Caco-2 (cell line): Measurements from ENCODE around the gene OR11A1. TPM values are rescaled to one million over a fixed set of nuclear protein-coding genes. Genes with fewer than 3 reads are reported as not detected.

Experiments
- BruUV-seq: library from RNA; stranded (reverse); fragments of 400-500 nt; replicated peaks from 2 replicates; lab custom pipeline; 2021; lab: Mats Ljungman, UMichigan
- CTCF ChIA-PET: fragments of 300-600 bp; sonication (Branson Sonifier 250); formaldehyde crosslinking; loops from one replicate; lab custom pipeline; 2022; ENCODE audit warnings: antibody characterized with exemption; lab: Charles Lee
- POLR2A ChIA-PET: fragments of 300-600 bp; sonication (Branson Sonifier 250); formaldehyde crosslinking; loops from one replicate; lab custom pipeline; 2022; ENCODE audit warnings: antibody characterized with exemption; lab: Charles Lee
- DNase-seq, 2 experiments: peaks; one replicate each; pipeline versions ENCODE4 v3.0.0 to v3.0.0-alpha.2; 2020 to 2022
- H3K27me3 ChIP-seq: replicated peaks from 2 replicates; pipeline ENCODE4 v1.6.0; 2011; ENCODE audit warnings: low read length; ENCODE audit not compliant: control insufficient read depth, insufficient read depth
- H3K36me3 ChIP-seq: 2 replicates; pipeline ENCODE4 v1.5.1; 2011; ENCODE audit warnings: low read length; ENCODE audit not compliant: control insufficient read depth, insufficient read depth
- H3K4me1 ChIP-seq: fragments of 250-450 bp; sonication (Bioruptor Pico); 2 replicates; pipeline ENCODE4 v1.5.1; 2020; ENCODE audit warnings: mild to moderate bottlenecking
- H3K4me3 ChIP-seq: 2 replicates; pipeline ENCODE4 v1.5.1; 2011; ENCODE audit warnings: low read depth, mild to moderate bottlenecking, control low read depth, low read length
- H3K9me3 ChIP-seq: fragments of 250-450 bp; sonication (Bioruptor Pico); 2 replicates; pipeline ENCODE4 v1.5.1; 2020; ENCODE audit warnings: mild to moderate bottlenecking, moderate library complexity
- H3K27ac Mint-ChIP-seq: one replicate; pipeline ENCODE4 v1.8.0; 2022; ENCODE audit warnings: mixed read lengths; ENCODE audit not compliant: unreplicated experiment
- H3K27me3 Mint-ChIP-seq: one replicate; pipeline ENCODE4 v1.8.0; 2022; ENCODE audit warnings: mixed read lengths; ENCODE audit not compliant: insufficient read depth, unreplicated experiment
- H3K36me3 Mint-ChIP-seq: one replicate; pipeline ENCODE4 v1.8.0; 2022; ENCODE audit warnings: mild to moderate bottlenecking, mixed read lengths; ENCODE audit not compliant: insufficient read depth, unreplicated experiment
- H3K4me1 Mint-ChIP-seq: one replicate; pipeline ENCODE4 v1.8.0; 2022; ENCODE audit warnings: low read depth, mixed read lengths; ENCODE audit not compliant: unreplicated experiment
- H3K4me3 Mint-ChIP-seq: one replicate; pipeline ENCODE4 v1.8.0; 2022; ENCODE audit warnings: mild to moderate bottlenecking, moderate library complexity, mixed read lengths; ENCODE audit not compliant: unreplicated experiment
- H3K9me3 Mint-ChIP-seq: one replicate; pipeline ENCODE4 v1.8.0; 2022; ENCODE audit warnings: mixed read lengths; ENCODE audit not compliant: unreplicated experiment
- CTCF ChIP-seq, 2 experiments: fragments of 200-600 bp in 1 of 2; IDR thresholded peaks; 1 replicate in 1 of 2; 2 replicates in 1 of 2; pipeline versions ENCODE4 v1.5.1 to v1.8.0; 2011 to 2022; ENCODE audit warnings: antibody characterized with exemption in 1 of 2, control low read depth in 1 of 2, inconsistent platforms in 1 of 2, low read depth in 1 of 2, low read length in 1 of 2, mild to moderate bottlenecking in 1 of 2, moderate library complexity in 1 of 2; ENCODE audit not compliant: insufficient read depth in 1 of 2, severe bottlenecking in 1 of 2, unreplicated experiment in 1 of 2
- intact Hi-C: fragments of 100-400 bp; cut with micrococcal nuclease; formaldehyde crosslinking; loops from one replicate; pipeline ENCODE4 v1.10.0; 2022; ENCODE audit not compliant: unreplicated experiment
- total RNA-seq: library from RNA; stranded (reverse); gene quantifications from 2 replicates; pipeline ENCODE4 v1.2.3, GENCODE V29; 2022

OR11A1 gene
- total RNA-seq, 1 experiment from 2014 or later = not detected

DNA sequence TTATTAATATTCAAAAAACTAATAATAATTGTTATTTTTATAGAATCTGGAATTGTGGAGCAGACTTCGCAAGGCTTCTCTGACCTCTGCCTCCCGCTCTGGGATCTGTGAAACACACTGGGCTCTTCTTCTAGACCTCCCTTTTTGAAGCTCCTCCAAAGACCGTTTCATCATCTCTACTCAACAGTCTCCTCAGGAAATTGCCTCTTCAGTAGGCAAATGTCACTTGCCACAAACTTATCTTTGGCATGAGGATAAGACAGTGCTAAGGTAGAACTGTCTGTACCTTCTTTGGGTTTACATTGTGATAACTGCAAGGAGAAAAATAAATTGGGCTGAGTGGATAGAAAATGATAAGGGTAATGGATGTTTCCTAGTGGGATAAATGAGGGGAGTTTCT is 33.2 kb upstream of the OR11A1 start:
- Histone ChIP-seq H3K27me3 (no peaks in the 10 kb centered on the region), H3K4me1 (no peaks in the 10 kb centered on the region), H3K9me3 (no peaks in the 10 kb centered on the region), H3K4me3 (no peak overlapping the region), H3K36me3 (no peaks in the 10 kb centered on the region)
- CTCF ChIA-PET = no interaction called here
- no peak for TF ChIP-seq CTCF (IDR thresholded peaks at IDR 0.05; ENCODE audit: insufficient read depth in 1 of 2, low read depth in 1 of 2, low read length in 1 of 2, severe bottlenecking in 1 of 2, unreplicated experiment in 1 of 2)
- Mint-ChIP-seq H3K27ac (no peak overlapping the region), H3K36me3 (no peaks in the 10 kb centered on the region), H3K9me3 (no peaks in the 10 kb centered on the region), H3K27me3 (peaks cover 9% of the 10 kb centered on the region), H3K4me3 (no peak overlapping the region), H3K4me1 (no peaks in the 10 kb centered on the region)
- no TSS peak for BruUV-seq
- intact Hi-C loops = no loop called here
- POLR2A ChIA-PET = no interaction called here
- no peak for DNase-seq

- POLR2A ChIA-PET = no interaction called here
- no peaks in the 10 kb centered on the region for H3K4me1 ChIP-seq
- H3K4me3 Mint-ChIP-seq = no peak overlapping the region
- H3K4me3 ChIP-seq = no peak overlapping the region
- CTCF ChIA-PET = no interaction called here
- no peak for DNase-seq
- peaks cover 5% of the 10 kb centered on the region for H3K27me3 Mint-ChIP-seq
- H3K27me3 ChIP-seq = no peaks in the 10 kb centered on the region
- intact Hi-C loops = no loop called here
- no peaks in the 10 kb centered on the region for H3K36me3 Mint-ChIP-seq
- H3K9me3 Mint-ChIP-seq = no peaks in the 10 kb centered on the region
- no peak for TF ChIP-seq CTCF (IDR thresholded peaks at IDR 0.05; ENCODE audit: insufficient read depth in 1 of 2, low read depth in 1 of 2, low read length in 1 of 2, severe bottlenecking in 1 of 2, unreplicated experiment in 1 of 2)
- no peaks in the 10 kb centered on the region for H3K4me1 Mint-ChIP-seq
- H3K9me3 ChIP-seq = no peaks in the 10 kb centered on the region
- BruUV-seq = no TSS peak
- H3K27ac Mint-ChIP-seq = no peak overlapping the region
- no peaks in the 10 kb centered on the region for H3K36me3 ChIP-seq
These were observed 32.4 kb upstream of the OR11A1 start for GRCh38 chr6:29489286-29489685.

GRCh38 chr6:29488874-29489273 is 32.0 kb upstream of the OR11A1 start:
- Mint-ChIP-seq H3K9me3 (no peaks in the 10 kb centered on the region), H3K4me3 (no peak overlapping the region), H3K36me3 (no peaks in the 10 kb centered on the region), H3K27ac (no peak overlapping the region), H3K4me1 (no peaks in the 10 kb centered on the region), H3K27me3 (peaks cover 5% of the 10 kb centered on the region)
- Histone ChIP-seq H3K27me3 (no peaks in the 10 kb centered on the region), H3K36me3 (no peaks in the 10 kb centered on the region), H3K9me3 (no peaks in the 10 kb centered on the region), H3K4me3 (no peak overlapping the region), H3K4me1 (no peaks in the 10 kb centered on the region)
- ChIA-PET CTCF (no interaction called here), POLR2A (no interaction called here)
- intact Hi-C loops = no loop called here
- BruUV-seq = no TSS peak
- no peak for DNase-seq
- no peak for TF ChIP-seq CTCF (IDR thresholded peaks at IDR 0.05; ENCODE audit: insufficient read depth in 1 of 2, low read depth in 1 of 2, low read length in 1 of 2, severe bottlenecking in 1 of 2, unreplicated experiment in 1 of 2)
